Keratinocyte (primary cell): ENCODE data around the gene SLC6A16. TPM values are rescaled to one million over a fixed set of nuclear protein-coding genes. Genes with fewer than 3 reads are reported as not detected.

Experiments used
- DNase-seq: peaks from one replicate; pipeline ENCODE4 v3.0.0-alpha.2; 2011; ENCODE audit warnings: low read depth, missing footprints, low spot score
- FAIRE-seq: peaks from 2 replicates; lab custom pipeline; 2011; peaks lifted over from hg19 to GRCh38; lab: Jason Lieb, UNC
- H2AFZ ChIP-seq: 2 replicates; pipeline ENCODE4 v1.6.0; 2012; ENCODE audit warnings: low read length, control low read depth, inconsistent platforms; ENCODE audit not compliant: control insufficient read depth
- H3K27ac ChIP-seq: 2 replicates; pipeline ENCODE4 v1.5.1; 2011; ENCODE audit warnings: low read length; ENCODE audit not compliant: control insufficient read depth, insufficient read depth
- H3K27me3 ChIP-seq: 3 replicates; pipeline ENCODE4 v1.6.0; 2011; ENCODE audit warnings: low read length; ENCODE audit not compliant: control insufficient read depth, insufficient read depth; ENCODE audit errors: extremely low read depth
- H3K36me3 ChIP-seq, 2 experiments: 2 replicates in 1 of 2; 3 replicates in 1 of 2; pipeline ENCODE4 v1.5.1; 2011; ENCODE audit warnings: low read length in 2 of 2, mild to moderate bottlenecking in 1 of 2; ENCODE audit not compliant: control insufficient read depth in 2 of 2, insufficient read depth in 2 of 2; ENCODE audit errors: extremely low read depth in 1 of 2
- H3K4me1 ChIP-seq: 3 replicates; pipeline ENCODE4 v1.5.1; 2011; ENCODE audit warnings: low read length; ENCODE audit not compliant: control insufficient read depth, insufficient read depth; ENCODE audit errors: extremely low read depth
- H3K4me2 ChIP-seq: 3 replicates; pipeline ENCODE4 v1.6.0; 2011; ENCODE audit warnings: low read depth, low read length; ENCODE audit not compliant: control insufficient read depth, insufficient read depth; ENCODE audit errors: extremely low read depth
- H3K4me3 ChIP-seq, 3 experiments: fragments of 200-600 bp in 1 of 3; sonication (generic) in 1 of 3; 2 replicates in 2 of 3; 3 replicates in 1 of 3; pipeline ENCODE4 v1.5.1; 2011 to 2016; ENCODE audit warnings: low read length in 3 of 3, mild to moderate bottlenecking in 3 of 3, control low read depth in 2 of 3, inconsistent platforms in 1 of 3, low read depth in 1 of 3, mixed read lengths in 1 of 3, mixed run types in 1 of 3, moderate library complexity in 1 of 3; ENCODE audit not compliant: control insufficient read depth in 2 of 3, insufficient read depth in 2 of 3; ENCODE audit errors: extremely low read depth in 1 of 3
- H3K79me2 ChIP-seq: 2 replicates; pipeline ENCODE4 v1.6.0; 2012; ENCODE audit warnings: low read length; ENCODE audit not compliant: control insufficient read depth, insufficient read depth
- H3K9ac ChIP-seq: 3 replicates; pipeline ENCODE4 v1.6.0; 2011; ENCODE audit warnings: low read length; ENCODE audit not compliant: control insufficient read depth, insufficient read depth; ENCODE audit errors: extremely low read depth
- H3K9me1 ChIP-seq: 3 replicates; pipeline ENCODE4 v1.6.0; 2011; ENCODE audit warnings: low read length; ENCODE audit not compliant: control insufficient read depth, insufficient read depth; ENCODE audit errors: extremely low read depth
- H3K9me3 ChIP-seq: 2 replicates; pipeline ENCODE4 v1.5.1; 2012; ENCODE audit warnings: low read depth, low read length; ENCODE audit not compliant: control insufficient read depth
- H4K20me1 ChIP-seq: 3 replicates; pipeline ENCODE4 v1.6.0; 2011; ENCODE audit warnings: low read length; ENCODE audit not compliant: control insufficient read depth, insufficient read depth; ENCODE audit errors: extremely low read depth
- EZH2 ChIP-seq: IDR thresholded peaks from one replicate; pipeline ENCODE4 v1.6.1; 2012; ENCODE audit warnings: inconsistent platforms, mild to moderate bottlenecking, low read length, moderate library complexity
- dilution Hi-C: fragments of 300-500 bp; cut with MboI; formaldehyde crosslinking; loops from one replicate; pipeline ENCODE4 v1.7.0; 2020; ENCODE audit warnings: low sequenced_read_pairs; ENCODE audit not compliant: extremely low pct_ligation_motif_present
- polyA plus RNA-seq, 5 experiments: library from polyadenylated mRNA; depleted of rRNA in 3 of 5; stranded (reverse) in 3 of 5; stranded (forward) in 1 of 5; unstranded in 1 of 5; fragments of >200 nt; gene quantifications; 1 replicate in 1 of 5; 2 replicates in 3 of 5; 3 replicates in 1 of 5; pipeline versions ENCODE4 v1.2.1 to v1.2.3, GENCODE V29; 2011 to 2012; ENCODE audit warnings: missing spikeins in 2 of 5, low read depth in 1 of 5, low replicate concordance in 1 of 5
- TF ChIP-seq, protein P1 (sequence below), 3 experiments: IDR thresholded peaks in 1 of 3; conservative IDR thresholded peaks in 1 of 3; optimal IDR thresholded peaks in 1 of 3; 2 replicates in 2 of 3; 3 replicates in 1 of 3; pipeline versions ENCODE3 to v1.5.1; 2011; ENCODE audit warnings: low read length in 3 of 3, mild to moderate bottlenecking in 3 of 3, moderate library complexity in 2 of 3, control low read depth in 1 of 3, inconsistent platforms in 1 of 3; ENCODE audit not compliant: insufficient read depth in 2 of 3; ENCODE audit errors: extremely low read depth in 1 of 3

The SLC6A16 gene
- polyA plus RNA-seq, 1 donor (not counting 4 experiments of a cell fraction or from before 2014, with no cell fraction given) = not detected

DNA sequence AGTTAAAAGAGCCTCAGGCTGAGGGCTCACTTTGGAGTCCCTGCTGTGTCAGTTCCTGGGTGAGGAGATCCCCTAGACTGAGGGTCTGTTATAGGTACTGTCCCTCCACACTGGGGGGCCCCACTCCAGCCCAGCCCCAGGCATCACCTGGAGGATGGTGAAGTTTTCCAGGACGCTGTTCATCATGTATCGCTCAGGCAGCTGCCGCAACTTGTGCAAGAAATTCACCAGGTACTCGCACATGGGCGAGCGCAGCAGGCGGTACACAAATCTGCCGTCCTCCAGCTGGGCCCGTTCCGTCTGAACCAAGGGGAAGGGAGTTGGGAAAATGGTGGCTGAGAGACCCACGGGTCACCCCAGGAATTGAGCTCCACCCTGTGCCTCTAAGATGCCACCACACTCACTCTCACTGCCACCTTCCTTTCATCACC lies 17.3 kb upstream of the SLC6A16 start:
- no peaks in the 10 kb centered on the region for H3K79me2 ChIP-seq
- TF ChIP-seq, protein P1, sequence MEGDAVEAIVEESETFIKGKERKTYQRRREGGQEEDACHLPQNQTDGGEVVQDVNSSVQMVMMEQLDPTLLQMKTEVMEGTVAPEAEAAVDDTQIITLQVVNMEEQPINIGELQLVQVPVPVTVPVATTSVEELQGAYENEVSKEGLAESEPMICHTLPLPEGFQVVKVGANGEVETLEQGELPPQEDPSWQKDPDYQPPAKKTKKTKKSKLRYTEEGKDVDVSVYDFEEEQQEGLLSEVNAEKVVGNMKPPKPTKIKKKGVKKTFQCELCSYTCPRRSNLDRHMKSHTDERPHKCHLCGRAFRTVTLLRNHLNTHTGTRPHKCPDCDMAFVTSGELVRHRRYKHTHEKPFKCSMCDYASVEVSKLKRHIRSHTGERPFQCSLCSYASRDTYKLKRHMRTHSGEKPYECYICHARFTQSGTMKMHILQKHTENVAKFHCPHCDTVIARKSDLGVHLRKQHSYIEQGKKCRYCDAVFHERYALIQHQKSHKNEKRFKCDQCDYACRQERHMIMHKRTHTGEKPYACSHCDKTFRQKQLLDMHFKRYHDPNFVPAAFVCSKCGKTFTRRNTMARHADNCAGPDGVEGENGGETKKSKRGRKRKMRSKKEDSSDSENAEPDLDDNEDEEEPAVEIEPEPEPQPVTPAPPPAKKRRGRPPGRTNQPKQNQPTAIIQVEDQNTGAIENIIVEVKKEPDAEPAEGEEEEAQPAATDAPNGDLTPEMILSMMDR (optimal IDR thresholded peaks at IDR 0.05 in 1 of 3, IDR thresholded peaks at IDR 0.05 in 1 of 3, conservative IDR thresholded peaks at IDR 0.05 in 1 of 3; ENCODE audit: extremely low read depth in 1 of 3, insufficient read depth in 2 of 3, low read length in 3 of 3) = no peak
- no peak for TF ChIP-seq EZH2
- DNase-seq (no peak), FAIRE-seq (no peak)
- H3K4me3 ChIP-seq = no peak overlapping the region
- H3K27ac ChIP-seq = no peak overlapping the region
- no peak overlapping the region for H2AFZ ChIP-seq
- dilution Hi-C loops = no loop called here
- no peaks in the 10 kb centered on the region for H3K9me3 ChIP-seq
- H3K9me1 ChIP-seq = no peaks in the 10 kb centered on the region
- H3K27me3 ChIP-seq = peaks cover 14% of the 10 kb centered on the region
- H3K4me1 ChIP-seq = peaks cover 3% of the 10 kb centered on the region
- no peak overlapping the region for H3K4me2 ChIP-seq
- peaks cover 6 to 11% of the 10 kb centered on the region in 2 experiments for H3K36me3 ChIP-seq
- H4K20me1 ChIP-seq = no peaks in the 10 kb centered on the region
- H3K9ac ChIP-seq = no peak overlapping the region

DNA sequence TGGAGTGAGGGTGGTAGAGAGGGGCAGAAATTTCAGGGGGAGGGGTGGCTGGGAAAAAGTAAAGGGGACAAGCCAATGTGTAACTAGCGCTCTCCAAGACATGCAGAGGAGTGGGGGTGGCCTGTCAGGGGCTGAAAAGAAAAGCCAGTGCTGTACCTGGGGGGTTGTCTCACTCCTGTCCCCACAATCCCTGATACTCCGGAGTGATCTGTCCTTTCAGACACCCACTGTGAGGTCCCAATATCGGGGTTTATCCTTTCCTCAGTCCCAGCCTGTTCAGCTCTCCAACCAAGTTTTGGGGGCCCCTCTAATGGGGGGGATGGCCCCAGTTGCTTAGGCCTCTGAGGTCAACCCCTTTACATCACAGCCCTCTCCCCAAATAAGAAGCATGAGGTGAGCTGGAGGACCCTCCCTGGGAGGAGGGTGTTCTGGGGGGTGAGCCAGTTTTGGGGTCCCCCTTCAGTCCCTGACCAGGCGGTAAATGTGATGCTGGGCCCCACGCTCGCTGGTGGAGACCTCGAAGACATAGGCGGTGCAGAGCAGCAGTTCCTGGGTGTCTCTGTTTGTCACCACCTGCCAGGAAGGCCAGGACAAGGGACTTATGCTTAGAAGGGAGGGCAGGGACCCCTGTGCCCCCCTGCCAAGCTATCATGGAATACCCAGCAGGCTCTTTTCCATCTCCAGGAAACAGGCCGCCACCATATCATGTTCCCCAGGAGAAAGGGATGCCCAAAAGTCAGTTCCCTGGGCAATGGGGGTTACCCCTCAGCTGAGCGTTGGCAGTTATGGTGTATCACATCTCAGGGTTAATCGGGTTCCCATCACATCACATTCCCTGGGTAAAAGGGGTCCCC lies 16.1 kb upstream of the SLC6A16 start:
- no peak for FAIRE-seq
- TF ChIP-seq EZH2 = no peak
- TF ChIP-seq, protein P1 (optimal IDR thresholded peaks at IDR 0.05 in 1 of 3, IDR thresholded peaks at IDR 0.05 in 1 of 3, conservative IDR thresholded peaks at IDR 0.05 in 1 of 3; ENCODE audit: extremely low read depth in 1 of 3, insufficient read depth in 2 of 3, low read length in 3 of 3) = no peak
- peaks cover 3% of the 10 kb centered on the region for H3K4me1 ChIP-seq
- no peak overlapping the region for H3K9ac ChIP-seq
- no peak overlapping the region for H3K27ac ChIP-seq
- no peaks in the 10 kb centered on the region for H4K20me1 ChIP-seq
- DNase-seq = no peak
- dilution Hi-C loops = no loop called here
- H3K79me2 ChIP-seq = no peaks in the 10 kb centered on the region
- H3K9me1 ChIP-seq = no peaks in the 10 kb centered on the region
- no peak overlapping the region for H2AFZ ChIP-seq
- H3K4me3 ChIP-seq = no peak overlapping the region
- no peaks in the 10 kb centered on the region for H3K9me3 ChIP-seq
- peaks cover 16% of the 10 kb centered on the region for H3K27me3 ChIP-seq
- H3K36me3 ChIP-seq = peaks cover 0 to 8% of the 10 kb centered on the region in 2 experiments
- no peak overlapping the region for H3K4me2 ChIP-seq
